GM19468 (cell line): ENCODE results near the gene FSHR.

ENCODE experiments used
- ATAC-seq: cut with Tn5 transposase; IDR thresholded peaks from one replicate; pipeline ENCODE4 v1.9.1; 2021; ENCODE audit warnings: mild to moderate bottlenecking, moderate library complexity, moderate number of reproducible peaks; ENCODE audit not compliant: unreplicated experiment; ENCODE audit errors: extremely low read depth

Gene FSHR

DNA sequence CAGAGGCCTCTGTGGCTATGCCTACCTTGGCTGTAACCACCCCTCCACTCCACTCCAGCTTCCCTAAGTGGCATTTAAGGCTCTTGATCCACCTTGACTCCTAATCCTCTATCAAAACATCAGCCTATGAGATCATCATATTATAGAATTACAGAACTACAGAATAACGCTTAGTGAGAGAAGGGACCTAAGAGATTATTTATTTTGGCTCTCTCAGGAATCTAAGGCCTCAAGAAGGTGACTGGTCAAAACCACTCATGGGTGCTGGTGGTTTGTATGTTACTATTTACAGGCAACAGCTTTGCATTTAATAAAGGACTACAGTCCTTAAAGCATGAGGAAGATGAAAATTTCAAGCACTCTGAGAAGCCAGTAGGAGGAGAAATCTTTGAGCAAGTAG is 118.8 kb downstream of the FSHR start:
- ATAC-seq, result no peak

DNA sequence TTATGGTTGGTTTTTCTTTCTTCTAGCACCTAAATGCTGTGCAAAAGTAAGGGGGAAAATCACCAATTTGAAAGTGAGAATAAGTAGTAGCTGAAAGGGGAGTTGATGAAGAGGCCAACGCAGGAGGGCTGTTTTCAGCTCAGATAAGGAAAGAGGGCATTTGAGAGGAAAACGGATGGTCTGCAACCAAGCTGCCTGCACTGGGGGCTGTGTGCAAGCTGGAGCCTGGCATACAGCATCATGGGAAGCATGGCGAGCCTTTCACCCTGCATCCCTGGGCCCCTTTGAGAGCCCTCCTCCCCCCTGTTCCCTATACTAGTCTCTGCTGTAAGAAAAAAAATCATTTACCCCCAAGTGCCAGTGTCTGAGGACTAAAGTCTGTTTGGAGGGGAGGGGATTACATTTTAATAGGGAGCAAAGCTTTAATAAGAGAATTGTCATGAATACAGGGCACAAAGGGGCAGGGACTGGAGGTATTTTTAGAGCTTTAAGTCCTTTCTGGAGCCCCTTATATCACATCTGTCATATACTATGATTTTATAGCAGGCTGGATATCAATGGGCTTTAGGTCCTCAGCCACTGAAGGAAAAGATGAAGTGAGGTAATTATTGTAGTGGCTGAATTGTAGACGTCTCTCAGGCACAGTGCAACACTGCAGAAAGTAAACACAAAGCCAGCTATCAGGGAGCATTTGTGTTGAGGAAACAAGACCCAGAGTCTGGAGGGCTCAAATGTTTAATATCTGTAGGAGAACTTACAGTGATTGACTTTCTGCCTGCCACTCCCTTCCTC is 120.7 kb downstream of the FSHR start:
- ATAC-seq, result no peak

DNA sequence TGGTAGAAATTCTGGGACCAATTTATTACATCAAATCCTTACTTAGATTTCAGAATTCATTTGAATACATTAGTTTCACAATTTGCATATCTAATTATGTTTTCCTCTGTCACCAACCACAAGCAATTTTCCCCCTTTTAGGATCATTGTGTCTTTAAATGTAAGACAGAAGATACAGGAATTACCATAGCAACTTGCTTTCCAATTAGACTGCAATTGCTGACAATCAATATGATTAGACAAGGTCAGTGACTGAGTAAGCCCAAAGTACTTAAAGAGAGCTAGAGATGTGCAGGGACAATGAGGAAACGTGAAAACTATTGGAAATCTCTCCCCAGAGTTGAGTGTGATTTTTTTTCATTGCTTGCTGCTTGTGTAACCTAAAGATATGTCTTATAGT is 121.4 kb downstream of the FSHR start:
- ATAC-seq, result no peak

DNA sequence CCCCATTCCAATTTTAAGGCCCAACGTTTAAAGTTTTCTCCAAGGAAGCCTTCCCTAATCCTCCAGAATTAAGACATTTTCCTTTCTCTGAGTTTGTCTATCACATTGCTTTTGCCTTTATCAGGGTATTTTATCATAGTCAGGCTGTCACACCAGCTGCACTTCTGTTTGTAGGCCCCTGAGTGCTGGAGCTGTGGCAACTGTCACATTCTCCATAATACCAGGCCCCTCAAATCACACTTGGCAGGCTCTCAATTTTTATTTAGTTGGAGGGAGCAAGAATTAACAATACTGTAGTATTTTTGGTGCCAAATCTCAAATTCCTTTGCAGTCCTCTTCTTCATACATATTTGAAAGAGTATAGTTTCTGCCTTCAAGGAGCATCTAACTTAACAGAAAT is 122.2 kb downstream of the FSHR start:
- ATAC-seq, result no peak

- no peak for ATAC-seq
Observed at GRCh38 chr2:49029406-49029805, 124.9 kb downstream of the FSHR start.

DNA sequence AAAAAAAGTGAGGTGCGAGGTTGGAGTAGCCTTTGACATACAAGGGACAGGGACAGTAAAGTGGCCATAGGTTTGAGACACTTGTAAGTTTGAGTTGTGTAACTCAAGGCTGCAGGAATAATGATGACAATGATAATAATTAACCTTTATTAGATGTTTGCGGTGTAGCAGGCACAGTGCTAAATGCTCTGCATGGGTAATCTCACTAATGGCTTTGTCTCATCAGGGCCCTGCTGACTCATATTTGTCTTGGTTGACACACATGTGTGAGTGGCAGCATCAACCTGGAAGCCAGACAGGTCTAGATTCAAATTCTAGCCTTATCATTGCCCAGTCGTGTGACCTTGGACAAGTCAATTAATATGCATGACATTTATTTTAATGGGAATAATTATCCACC is 126.2 kb downstream of the FSHR start:
- peak; percentile 99 for ATAC-seq

GRCh38 chr2:49026706-49027105 is 127.6 kb downstream of the FSHR start:
- ATAC-seq, result no peak

DNA sequence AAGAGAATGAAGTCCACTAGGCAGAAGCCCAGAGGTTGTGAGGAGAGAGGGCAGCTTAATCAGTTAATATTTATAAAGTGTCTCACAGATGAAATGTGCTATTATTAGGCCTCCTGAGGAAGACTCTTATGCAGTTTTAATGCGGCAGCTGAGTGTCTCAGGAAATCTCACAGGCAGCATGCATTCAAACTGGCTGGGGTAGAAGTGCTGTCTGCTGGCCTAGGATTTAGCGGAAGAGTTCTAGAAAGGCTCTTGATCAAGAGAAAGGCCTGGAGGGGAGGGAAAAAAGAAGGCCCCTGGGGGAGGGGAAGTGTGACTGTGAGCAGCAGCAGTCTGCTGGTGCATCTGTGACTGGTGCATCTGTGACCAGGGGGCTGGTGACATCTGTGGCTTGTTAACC is 133.0 kb downstream of the FSHR start:
- no peak for ATAC-seq

DNA sequence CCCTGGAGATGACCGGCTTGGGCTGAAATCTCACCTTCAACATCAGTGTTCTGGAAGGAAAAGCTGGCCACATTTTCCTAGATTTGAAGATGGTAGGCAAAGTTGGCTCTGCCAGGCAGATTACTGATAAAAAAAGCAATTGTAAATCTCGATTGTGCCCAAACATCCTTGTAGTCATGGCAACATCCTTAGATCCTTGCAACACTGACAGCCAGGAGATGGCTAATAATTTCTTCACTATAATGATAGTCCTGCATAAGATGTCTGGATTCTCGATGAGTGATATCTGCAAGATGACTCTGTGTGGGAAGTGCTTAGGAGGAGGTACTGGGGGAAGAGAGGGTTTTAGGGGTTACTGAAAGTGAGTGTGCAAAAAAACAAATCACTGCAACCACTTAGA is 149.1 kb downstream of the FSHR start:
- ATAC-seq, result no peak

DNA sequence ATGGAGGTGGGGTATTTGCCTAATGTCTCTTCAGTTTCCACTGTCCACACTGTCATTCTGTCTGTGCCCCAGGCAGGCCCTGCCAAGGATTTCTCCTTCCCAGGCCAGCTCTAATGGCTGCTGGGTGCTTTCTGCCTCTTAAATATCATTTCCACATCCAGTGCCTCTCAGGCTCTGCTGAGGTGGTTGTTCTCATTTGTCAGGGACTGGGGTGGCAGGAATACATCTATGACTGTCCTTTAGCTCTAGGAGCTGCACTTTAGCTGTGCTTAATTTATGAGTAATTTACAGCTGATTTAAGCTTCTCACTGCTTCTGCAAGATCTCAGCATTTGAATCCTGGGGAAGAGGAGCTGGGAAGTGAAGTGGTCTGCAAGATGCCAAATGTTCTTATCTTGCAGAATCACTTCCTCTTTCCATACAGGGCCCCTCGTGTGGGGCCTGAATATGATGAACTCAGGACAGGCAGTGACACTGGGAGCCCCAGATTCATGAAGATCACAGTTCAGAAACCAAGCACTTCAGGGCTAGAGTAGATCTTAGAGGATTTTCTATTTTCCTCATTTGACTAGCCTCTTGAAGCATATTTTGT is 150.2 kb downstream of the FSHR start:
- no peak for ATAC-seq

DNA sequence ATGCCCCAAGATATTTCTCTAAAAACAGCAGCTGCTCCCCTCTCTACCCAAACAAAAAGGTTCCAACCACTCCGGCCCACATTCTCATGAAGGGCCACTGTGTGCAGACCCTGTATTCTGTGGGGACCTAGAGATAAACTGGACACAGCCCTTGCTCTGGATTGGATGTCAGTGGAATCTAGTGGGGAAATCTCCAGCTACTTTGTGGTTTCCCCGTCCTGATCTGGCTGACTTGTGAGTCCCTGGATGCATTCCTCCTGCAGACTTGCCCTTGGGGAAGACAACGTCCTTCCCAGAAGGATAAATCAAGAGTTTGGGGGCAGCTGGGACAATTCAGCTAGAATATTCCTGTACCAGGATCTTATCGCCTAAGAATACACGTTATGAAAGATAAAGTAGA is 151.1 kb downstream of the FSHR start:
- ATAC-seq, result no peak

GRCh38 chr2:49002750-49003149 is 151.6 kb downstream of the FSHR start:
- no peak for ATAC-seq

- no peak for ATAC-seq
Observed at GRCh38 chr2:49000695-49001094, 153.6 kb downstream of the FSHR start.

- no peak for ATAC-seq
Observed at GRCh38 chr2:48998449-48998848, 155.9 kb downstream of the FSHR start.

- peak; percentile 53 for ATAC-seq
Observed at GRCh38 chr2:48993576-48993975, 160.7 kb downstream of the FSHR start.

GRCh38 chr2:48991415-48992131 is 162.7 kb downstream of the FSHR start:
- ATAC-seq, result peak; percentile 46

DNA sequence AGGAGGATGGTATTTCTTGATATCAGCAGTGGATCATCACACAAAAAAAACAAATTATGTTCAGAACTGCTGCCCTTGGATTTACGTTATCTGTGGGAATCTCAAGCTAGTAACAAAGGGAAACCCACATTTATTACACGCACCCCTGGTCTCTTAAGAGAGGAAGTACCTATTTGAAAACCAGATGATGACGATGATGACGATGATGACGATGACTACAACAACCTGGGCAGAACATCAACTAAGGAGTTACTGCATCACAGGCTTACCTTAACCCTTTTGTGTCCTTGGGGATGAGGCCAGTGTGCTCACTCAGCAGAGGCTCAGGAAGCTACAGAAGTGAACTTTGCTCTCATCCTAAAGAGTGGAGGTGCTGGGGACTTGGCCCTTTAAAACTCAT is 169.4 kb downstream of the FSHR start:
- no peak for ATAC-seq

DNA sequence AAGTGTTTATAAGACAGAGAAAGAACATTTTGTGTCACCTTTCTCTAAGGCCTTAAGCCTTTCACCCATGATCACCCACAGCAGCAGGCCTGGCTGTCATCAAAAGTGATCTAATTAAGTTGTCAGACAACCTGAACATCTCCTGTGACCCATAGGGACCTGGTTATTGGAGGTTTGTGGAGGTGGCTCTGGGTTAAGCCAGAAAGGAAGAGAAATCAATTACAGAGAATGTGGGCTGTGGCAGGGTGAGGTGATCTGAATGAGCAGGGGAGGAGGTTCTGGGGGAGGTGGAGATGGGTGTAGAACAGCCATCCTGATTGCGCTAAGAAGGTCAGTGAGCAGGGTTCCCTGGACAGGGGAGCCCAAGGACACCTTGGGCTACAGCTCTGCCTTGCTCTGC is 170.8 kb downstream of the FSHR start:
- no peak for ATAC-seq

DNA sequence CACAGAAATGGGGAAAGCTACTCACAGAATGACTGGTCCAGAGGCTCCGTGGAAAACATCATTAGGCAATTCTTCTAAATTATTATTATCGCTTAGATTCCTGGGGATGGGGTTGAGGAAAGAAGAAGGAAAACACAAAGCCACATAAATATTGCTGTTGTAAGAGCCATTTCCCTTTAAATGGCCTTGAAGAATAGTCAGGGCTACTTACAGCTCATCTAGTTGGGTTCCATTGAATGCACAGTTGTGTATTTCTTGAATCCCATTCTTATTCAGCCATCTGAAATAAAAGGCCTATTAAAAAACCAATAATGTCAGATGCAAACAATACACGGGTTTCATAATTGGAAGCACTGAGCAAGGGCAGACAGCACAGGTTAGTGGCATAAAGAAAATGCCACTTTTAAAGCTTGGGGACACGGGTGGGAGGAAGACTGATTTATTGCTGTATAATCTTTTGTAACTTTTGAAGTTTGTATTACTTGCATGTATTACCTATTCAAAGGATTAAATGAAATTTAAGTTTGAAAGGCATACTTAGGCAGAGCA is 171.4 kb downstream of the FSHR start:
- no peak for ATAC-seq

- ATAC-seq, result no peak
Observed at GRCh38 chr2:48980846-48981245, 173.5 kb downstream of the FSHR start.

DNA sequence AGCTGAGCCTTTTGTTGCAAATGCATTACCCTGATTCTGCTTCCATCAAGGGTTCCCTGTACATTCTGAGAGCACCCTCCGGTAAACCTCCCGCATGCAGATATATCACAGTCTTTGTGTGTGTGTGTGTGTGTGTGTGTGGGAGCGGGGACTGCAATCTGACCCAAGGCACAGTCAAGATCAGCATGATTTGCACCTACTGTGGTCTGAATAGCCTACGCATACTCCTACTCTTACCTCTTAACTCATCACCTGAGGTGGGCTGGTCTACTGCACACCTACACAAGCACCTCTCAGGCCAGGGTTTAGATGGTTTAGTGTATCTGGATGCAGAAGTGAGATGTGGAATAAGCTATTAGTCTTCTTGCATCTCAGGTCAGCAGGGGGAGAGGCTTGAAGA is 174.6 kb downstream of the FSHR start:
- ATAC-seq, result no peak
